ENCODE results near the gene PIGT.

PIGT gene

DNA sequence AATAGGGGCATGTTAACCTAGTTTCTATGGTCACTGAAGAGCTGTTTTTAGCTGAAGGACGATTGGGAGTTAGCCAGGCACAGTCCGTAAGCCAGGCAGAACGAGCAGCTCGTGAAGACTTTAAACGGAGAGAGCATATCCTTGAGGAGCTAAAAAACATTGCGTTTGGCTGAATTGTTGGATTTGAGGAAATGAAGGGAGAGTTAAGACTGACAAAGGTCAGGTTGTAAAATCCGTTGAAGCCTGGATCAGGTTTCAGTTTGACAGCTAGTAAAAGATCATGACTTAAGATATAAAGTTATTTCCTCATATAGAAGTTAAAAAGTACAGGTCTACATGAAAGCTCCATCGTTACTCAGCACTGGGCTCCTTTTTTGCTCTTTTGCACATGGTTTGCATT, 5.1 kb upstream of the PIGT start:
- TF ChIP-seq CEBPB (IDR thresholded peaks at IDR 0.05) (no peak), CREB1 (IDR thresholded peaks at IDR 0.05; ENCODE audit: low read depth) (no peak), EP300 (IDR thresholded peaks at IDR 0.05; ENCODE audit: borderline replicate concordance) (no peak), ZBTB7A (IDR thresholded peaks at IDR 0.05; ENCODE audit: low read depth) (no peak), TEAD4 (IDR thresholded peaks at IDR 0.05) (no peak), NFIC (IDR thresholded peaks at IDR 0.05) (no peak), RAD21 (IDR thresholded peaks at IDR 0.05; ENCODE audit: low read depth) (no peak), EGR1 (IDR thresholded peaks at IDR 0.05) (no peak), FOXM1 (IDR thresholded peaks at IDR 0.05; ENCODE audit: borderline replicate concordance, low read depth) (no peak), TCF12 (IDR thresholded peaks at IDR 0.05; ENCODE audit: low read depth) (no peak), YY1 (IDR thresholded peaks at IDR 0.05; ENCODE audit: low read depth) (no peak), TAF1 (IDR thresholded peaks at IDR 0.05; ENCODE audit: low read depth) (no peak)
- TF ChIP-seq, protein P1, sequence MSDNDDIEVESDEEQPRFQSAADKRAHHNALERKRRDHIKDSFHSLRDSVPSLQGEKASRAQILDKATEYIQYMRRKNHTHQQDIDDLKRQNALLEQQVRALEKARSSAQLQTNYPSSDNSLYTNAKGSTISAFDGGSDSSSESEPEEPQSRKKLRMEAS (IDR thresholded peaks at IDR 0.05), result no peak

DNA sequence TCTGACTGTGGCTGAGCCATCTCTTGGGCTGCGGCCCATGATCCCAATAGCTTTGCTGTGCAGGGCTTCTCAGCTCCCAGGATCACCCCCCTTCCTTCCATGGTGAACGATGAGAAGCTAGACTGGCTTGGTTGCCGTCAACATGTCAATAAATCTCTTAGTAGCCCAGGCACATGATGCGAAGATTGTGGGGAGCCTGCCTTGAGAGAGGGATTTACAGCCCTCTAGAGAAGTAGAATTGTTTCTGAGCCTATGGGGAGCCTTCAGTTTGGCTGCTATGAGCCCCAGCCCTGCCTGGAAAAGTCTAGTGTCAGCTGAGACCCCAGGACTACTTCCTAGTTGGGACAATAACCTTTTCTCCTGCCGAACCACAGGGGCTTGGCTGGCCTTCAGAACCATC, 3.3 kb upstream of the PIGT start:
- TF ChIP-seq FOXM1 (IDR thresholded peaks at IDR 0.05; ENCODE audit: borderline replicate concordance, low read depth) (no peak), TCF12 (IDR thresholded peaks at IDR 0.05; ENCODE audit: low read depth) (no peak), ZBTB7A (IDR thresholded peaks at IDR 0.05; ENCODE audit: low read depth) (no peak), CREB1 (IDR thresholded peaks at IDR 0.05; ENCODE audit: low read depth) (no peak), TEAD4 (IDR thresholded peaks at IDR 0.05) (no peak), TAF1 (IDR thresholded peaks at IDR 0.05; ENCODE audit: low read depth) (no peak), CEBPB (IDR thresholded peaks at IDR 0.05) (no peak), EP300 (IDR thresholded peaks at IDR 0.05; ENCODE audit: borderline replicate concordance) (no peak), YY1 (IDR thresholded peaks at IDR 0.05; ENCODE audit: low read depth) (no peak), NFIC (IDR thresholded peaks at IDR 0.05) (no peak), RAD21 (IDR thresholded peaks at IDR 0.05; ENCODE audit: low read depth) (no peak)
- TF ChIP-seq, protein P2, sequence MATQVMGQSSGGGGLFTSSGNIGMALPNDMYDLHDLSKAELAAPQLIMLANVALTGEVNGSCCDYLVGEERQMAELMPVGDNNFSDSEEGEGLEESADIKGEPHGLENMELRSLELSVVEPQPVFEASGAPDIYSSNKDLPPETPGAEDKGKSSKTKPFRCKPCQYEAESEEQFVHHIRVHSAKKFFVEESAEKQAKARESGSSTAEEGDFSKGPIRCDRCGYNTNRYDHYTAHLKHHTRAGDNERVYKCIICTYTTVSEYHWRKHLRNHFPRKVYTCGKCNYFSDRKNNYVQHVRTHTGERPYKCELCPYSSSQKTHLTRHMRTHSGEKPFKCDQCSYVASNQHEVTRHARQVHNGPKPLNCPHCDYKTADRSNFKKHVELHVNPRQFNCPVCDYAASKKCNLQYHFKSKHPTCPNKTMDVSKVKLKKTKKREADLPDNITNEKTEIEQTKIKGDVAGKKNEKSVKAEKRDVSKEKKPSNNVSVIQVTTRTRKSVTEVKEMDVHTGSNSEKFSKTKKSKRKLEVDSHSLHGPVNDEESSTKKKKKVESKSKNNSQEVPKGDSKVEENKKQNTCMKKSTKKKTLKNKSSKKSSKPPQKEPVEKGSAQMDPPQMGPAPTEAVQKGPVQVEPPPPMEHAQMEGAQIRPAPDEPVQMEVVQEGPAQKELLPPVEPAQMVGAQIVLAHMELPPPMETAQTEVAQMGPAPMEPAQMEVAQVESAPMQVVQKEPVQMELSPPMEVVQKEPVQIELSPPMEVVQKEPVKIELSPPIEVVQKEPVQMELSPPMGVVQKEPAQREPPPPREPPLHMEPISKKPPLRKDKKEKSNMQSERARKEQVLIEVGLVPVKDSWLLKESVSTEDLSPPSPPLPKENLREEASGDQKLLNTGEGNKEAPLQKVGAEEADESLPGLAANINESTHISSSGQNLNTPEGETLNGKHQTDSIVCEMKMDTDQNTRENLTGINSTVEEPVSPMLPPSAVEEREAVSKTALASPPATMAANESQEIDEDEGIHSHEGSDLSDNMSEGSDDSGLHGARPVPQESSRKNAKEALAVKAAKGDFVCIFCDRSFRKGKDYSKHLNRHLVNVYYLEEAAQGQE (IDR thresholded peaks at IDR 0.05; ENCODE audit: low read depth), result no peak
- TF ChIP-seq, protein P1 (IDR thresholded peaks at IDR 0.05), result no peak
- TF ChIP-seq, protein P3, sequence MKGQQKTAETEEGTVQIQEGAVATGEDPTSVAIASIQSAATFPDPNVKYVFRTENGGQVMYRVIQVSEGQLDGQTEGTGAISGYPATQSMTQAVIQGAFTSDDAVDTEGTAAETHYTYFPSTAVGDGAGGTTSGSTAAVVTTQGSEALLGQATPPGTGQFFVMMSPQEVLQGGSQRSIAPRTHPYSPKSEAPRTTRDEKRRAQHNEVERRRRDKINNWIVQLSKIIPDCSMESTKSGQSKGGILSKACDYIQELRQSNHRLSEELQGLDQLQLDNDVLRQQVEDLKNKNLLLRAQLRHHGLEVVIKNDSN (IDR thresholded peaks at IDR 0.05), result no peak

DNA sequence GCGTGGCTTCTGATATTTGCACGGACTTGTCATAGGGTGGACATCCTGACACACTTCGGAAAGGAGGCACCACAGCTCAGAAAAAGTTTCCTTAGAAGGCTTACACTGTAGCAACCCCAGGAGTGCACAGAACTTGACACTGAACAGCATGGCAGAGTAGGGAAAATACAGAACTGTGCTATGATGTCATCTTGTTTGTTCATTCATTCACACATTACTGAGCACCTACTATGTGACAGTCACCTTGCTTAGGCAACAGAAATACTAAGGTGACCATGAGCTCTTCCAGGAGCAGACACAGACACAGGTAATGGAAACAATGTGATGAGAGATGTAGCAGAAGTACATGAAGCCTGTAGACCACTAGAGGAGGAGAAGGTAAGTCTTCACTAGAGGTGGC, 2.5 kb upstream of the PIGT start:
- no peak for TF ChIP-seq ZBTB7A (IDR thresholded peaks at IDR 0.05; ENCODE audit: low read depth)

DNA sequence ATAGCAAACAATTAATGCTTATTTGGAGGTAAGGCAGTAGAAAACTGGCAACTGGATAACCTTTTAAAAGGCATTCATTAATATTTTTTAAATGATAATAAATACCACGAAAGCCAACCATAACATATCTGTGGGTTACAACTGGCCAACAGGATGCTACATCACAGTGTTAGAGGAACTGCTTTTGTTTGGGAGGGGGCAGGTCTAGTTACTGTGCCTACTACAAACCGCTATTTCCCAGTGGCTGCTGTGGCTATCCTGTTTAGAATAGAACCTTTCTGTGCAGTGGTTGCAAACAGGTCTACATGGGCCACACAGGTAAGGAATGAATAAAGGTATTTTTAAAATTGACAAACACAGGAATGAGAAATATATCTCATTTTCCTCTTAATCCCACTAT, 976 bp downstream of the PIGT start:
- TF ChIP-seq CEBPB (IDR thresholded peaks at IDR 0.05), result no peak
- TF ChIP-seq EP300 (IDR thresholded peaks at IDR 0.05; ENCODE audit: borderline replicate concordance), result no peak
- TF ChIP-seq CREB1 (IDR thresholded peaks at IDR 0.05; ENCODE audit: low read depth), result no peak
- no peak for TF ChIP-seq ZBTB7A (IDR thresholded peaks at IDR 0.05; ENCODE audit: low read depth)
- TF ChIP-seq EGR1 (IDR thresholded peaks at IDR 0.05), result no peak
- no peak for TF ChIP-seq RAD21 (IDR thresholded peaks at IDR 0.05; ENCODE audit: low read depth)
- TF ChIP-seq TAF1 (IDR thresholded peaks at IDR 0.05; ENCODE audit: low read depth), result no peak
- TF ChIP-seq, protein P3 (IDR thresholded peaks at IDR 0.05), result no peak
- no peak for TF ChIP-seq TCF12 (IDR thresholded peaks at IDR 0.05; ENCODE audit: low read depth)
- no peak for TF ChIP-seq FOXM1 (IDR thresholded peaks at IDR 0.05; ENCODE audit: borderline replicate concordance, low read depth)
- TF ChIP-seq YY1 (IDR thresholded peaks at IDR 0.05; ENCODE audit: low read depth), result no peak
- TF ChIP-seq, protein P1 (IDR thresholded peaks at IDR 0.05), result no peak
- no peak for TF ChIP-seq NFIC (IDR thresholded peaks at IDR 0.05)
- TF ChIP-seq, protein P2 (IDR thresholded peaks at IDR 0.05; ENCODE audit: low read depth), result no peak
- TF ChIP-seq TEAD4 (IDR thresholded peaks at IDR 0.05), result no peak

DNA sequence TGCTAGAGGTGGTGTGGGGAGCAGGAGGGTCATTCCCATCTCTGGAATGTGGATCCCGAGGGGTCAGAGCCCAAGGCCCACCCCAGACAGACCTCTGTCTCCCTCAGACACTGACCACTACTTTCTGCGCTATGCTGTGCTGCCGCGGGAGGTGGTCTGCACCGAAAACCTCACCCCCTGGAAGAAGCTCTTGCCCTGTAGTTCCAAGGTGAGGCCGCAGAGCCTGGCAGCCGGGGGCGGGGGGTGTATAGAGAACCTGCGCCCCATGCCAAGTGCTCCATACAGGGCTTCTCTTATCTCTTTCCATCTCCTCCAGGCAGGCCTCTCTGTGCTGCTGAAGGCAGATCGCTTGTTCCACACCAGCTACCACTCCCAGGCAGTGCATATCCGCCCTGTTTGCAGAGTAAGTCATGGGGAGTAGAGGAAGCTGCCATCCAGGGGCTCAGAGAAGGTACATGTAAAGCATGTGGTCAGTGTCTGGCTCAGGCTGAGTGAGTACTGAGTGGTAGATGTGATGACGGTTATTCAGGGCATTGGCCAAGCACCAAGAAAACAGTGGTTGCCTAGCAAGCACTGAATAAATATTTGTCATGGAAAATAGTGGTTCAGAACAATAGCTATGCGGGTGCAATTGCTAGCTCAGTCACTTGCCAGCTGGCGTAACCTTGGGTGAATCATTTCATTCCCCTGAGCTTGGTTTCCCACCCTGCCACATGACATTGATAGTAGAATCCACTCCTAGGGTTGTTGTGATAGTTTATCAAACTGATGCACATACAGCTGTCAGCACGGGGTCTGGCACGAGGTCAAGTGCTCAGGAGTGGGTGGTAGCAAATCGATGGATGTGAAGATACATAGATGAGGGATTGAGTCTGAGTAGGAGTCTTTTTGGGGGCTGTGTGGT, 3.5 kb downstream of the PIGT start:
- no peak for TF ChIP-seq TEAD4 (IDR thresholded peaks at IDR 0.05)
- TF ChIP-seq NFIC (IDR thresholded peaks at IDR 0.05), result no peak
- no peak for TF ChIP-seq RAD21 (IDR thresholded peaks at IDR 0.05; ENCODE audit: low read depth)
- no peak for TF ChIP-seq EGR1 (IDR thresholded peaks at IDR 0.05)
- TF ChIP-seq CREB1 (IDR thresholded peaks at IDR 0.05; ENCODE audit: low read depth), result no peak
- TF ChIP-seq, protein P3 (IDR thresholded peaks at IDR 0.05), result no peak
- no peak for TF ChIP-seq YY1 (IDR thresholded peaks at IDR 0.05; ENCODE audit: low read depth)
